BLaER1 treated with 17β-estradiol and CSF1 and Interleukin-3, amounts not matched to agents 10 nM and 100 nM (cell line): Measurements from ENCODE around the gene TXNDC8.
A peak's percentile ranks its signal among the peaks of the same experiment; 100 is the strongest.
"Not testable (repeated sequence)": the region's sequence is repeated elsewhere in the genome, so short reads cannot be mapped to it uniquely, and the experiment has no call there.

Source experiments
- H3K27ac ChIP-seq, 11 experiments: shearing (Covaris generic); formaldehyde crosslinking; 2 replicates each; pipeline ENCODE4 v1.8.1; 2022
- H3K27me3 ChIP-seq, 11 experiments: shearing (Covaris generic); formaldehyde crosslinking; 2 replicates each; pipeline ENCODE4 v1.8.1; 2022
- H3K36me3 ChIP-seq, 11 experiments: shearing (Covaris generic); formaldehyde crosslinking; 2 replicates each; pipeline ENCODE4 v1.8.1; 2022
- H3K4me1 ChIP-seq, 10 experiments: shearing (Covaris generic); formaldehyde crosslinking; 2 replicates each; pipeline ENCODE4 v1.8.1; 2022
- H3K4me2 ChIP-seq, 11 experiments: shearing (Covaris generic); formaldehyde crosslinking; 2 replicates each; pipeline ENCODE4 v1.8.1; 2022
- H3K4me3 ChIP-seq, 10 experiments: shearing (Covaris generic); formaldehyde crosslinking; 2 replicates each; pipeline ENCODE4 v1.8.1; 2022
- H3K9ac ChIP-seq, 11 experiments: shearing (Covaris generic); formaldehyde crosslinking; 2 replicates each; pipeline ENCODE4 v1.8.1; 2022
- H3K9me3 ChIP-seq, 11 experiments: shearing (Covaris generic); formaldehyde crosslinking; replicated peaks in 1 of 11; 2 replicates each; pipeline ENCODE4 v1.8.1; 2022
- H4K20me1 ChIP-seq, 11 experiments: shearing (Covaris generic); formaldehyde crosslinking; 2 replicates each; pipeline ENCODE4 v1.8.1; 2022
- Cebpa-rat ChIP-seq, 11 experiments: shearing (Covaris generic); IDR thresholded peaks; 2 replicates each; pipeline ENCODE4 v1.8.1; 2022

Gene TXNDC8

GRCh38 chr9:110316261-110317075 lies 21.2 kb downstream of the TXNDC8 start:
- no peaks in the 10 kb centered on the region for H3K36me3 ChIP-seq
- peak overlapping the region; percentile 10 to 61 (median 50); a peak in 20 of 22 replicates for H3K4me2 ChIP-seq
- peaks cover 0 to 7% (median 0%) of the 10 kb centered on the region in 10 experiments; a peak in 4 of 20 replicates for H3K4me1 ChIP-seq
- H3K9me3 ChIP-seq = peaks cover 8 to 14% (median 14%) of the 10 kb centered on the region in 11 experiments; a peak in 21 of 22 replicates
- H3K4me3 ChIP-seq = no peak overlapping the region
- H3K9ac ChIP-seq = no peak overlapping the region
- H3K27ac ChIP-seq = no peak overlapping the region
- H4K20me1 ChIP-seq = no peaks in the 10 kb centered on the region
- no peaks in the 10 kb centered on the region for H3K27me3 ChIP-seq
- TF ChIP-seq Cebpa-rat (IDR thresholded peaks at IDR 0.05) = no peak

DNA sequence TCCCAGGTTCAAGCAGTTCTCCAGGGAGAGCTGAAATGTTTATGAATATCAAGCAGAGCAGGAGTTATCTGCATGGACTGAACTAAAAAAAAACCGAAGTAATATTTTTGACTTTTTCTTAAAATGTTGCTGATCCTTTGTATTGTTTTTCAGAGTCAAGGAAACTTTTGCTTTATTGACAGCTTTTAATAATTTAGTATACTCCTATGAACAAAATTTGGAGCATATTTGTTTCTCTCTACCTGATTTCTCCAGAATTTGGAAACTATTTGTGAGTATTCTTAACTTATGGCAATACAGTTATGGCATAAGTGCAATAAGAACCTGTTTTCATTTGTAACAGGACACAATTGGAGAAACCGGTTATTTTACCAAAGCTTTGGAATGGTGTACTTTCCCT lies 25.7 kb downstream of the TXNDC8 start:
- not testable (repeated sequence) for H3K9ac ChIP-seq, H3K4me2 ChIP-seq, H3K4me3 ChIP-seq, H3K27me3 ChIP-seq, H3K27ac ChIP-seq, H3K36me3 ChIP-seq, H4K20me1 ChIP-seq
- peaks cover 3 to 23% (median 10%) of the 10 kb centered on the region in 10 experiments; a peak in 12 of 20 replicates for H3K4me1 ChIP-seq
- peaks cover 9 to 25% (median 17%) of the 10 kb centered on the region in 11 experiments for H3K9me3 ChIP-seq

DNA sequence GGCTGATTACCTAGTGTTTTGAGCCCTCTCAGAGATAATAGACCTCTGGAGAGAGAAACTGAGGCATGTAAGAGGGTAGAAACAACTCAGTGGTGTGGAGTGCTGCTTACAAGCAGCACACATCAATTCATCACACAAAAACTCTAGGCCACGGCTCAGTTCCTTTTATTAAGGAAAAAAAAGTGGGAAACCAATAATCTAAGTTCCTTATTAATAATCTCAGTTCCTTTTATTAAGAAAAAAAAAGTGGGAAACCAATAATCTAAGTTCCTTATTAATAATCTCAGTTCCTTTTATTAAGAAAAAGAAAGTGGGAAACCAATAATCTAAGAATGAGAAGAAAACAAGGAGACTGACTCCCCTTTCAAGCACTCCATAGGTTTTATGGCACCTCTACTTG lies 28.0 kb downstream of the TXNDC8 start:
- H3K27ac ChIP-seq = no peak overlapping the region
- H3K27me3 ChIP-seq = no peaks in the 10 kb centered on the region
- H3K9me3 ChIP-seq = peaks cover 9 to 25% (median 17%) of the 10 kb centered on the region in 11 experiments
- H3K4me3 ChIP-seq = no peak overlapping the region
- H3K4me2 ChIP-seq = peak overlapping the region in 3 of 11 experiments; percentile 36 to 69 (median 61); a peak in 5 of 22 replicates
- H3K4me1 ChIP-seq = peaks cover 0 to 18% (median 8%) of the 10 kb centered on the region in 10 experiments; a peak in 11 of 20 replicates
- no peak overlapping the region for H3K9ac ChIP-seq
- H4K20me1 ChIP-seq = no peaks in the 10 kb centered on the region
- no peak for TF ChIP-seq Cebpa-rat (IDR thresholded peaks at IDR 0.05)
- H3K36me3 ChIP-seq = no peaks in the 10 kb centered on the region

DNA sequence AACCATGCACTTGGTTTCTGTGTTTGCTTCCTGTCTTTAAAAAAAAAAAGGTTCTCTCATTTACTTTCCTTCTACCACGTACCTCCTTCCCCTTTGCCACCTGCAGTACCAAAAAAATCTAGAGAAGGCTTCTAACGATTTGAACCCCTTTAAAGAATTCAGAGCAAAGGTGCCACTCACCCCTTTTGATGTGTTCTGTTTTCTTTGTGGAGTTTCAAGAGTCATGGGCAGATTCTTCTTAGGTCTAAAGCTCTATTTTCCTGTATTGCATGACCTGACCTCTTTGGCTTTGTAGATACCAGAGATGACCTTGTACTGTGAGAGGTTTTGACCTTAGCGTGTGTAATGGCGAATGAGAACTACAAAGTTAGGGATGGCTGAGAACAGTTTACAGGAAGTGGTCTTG lies 29.0 kb downstream of the TXNDC8 start:
- TF ChIP-seq Cebpa-rat (IDR thresholded peaks at IDR 0.05) = no peak
- Histone ChIP-seq H3K9me3 (peaks cover 9 to 25% (median 17%) of the 10 kb centered on the region in 11 experiments), H3K27me3 (no peaks in the 10 kb centered on the region), H3K27ac (no peak overlapping the region), H3K4me2 (peak overlapping the region in 8 of 11 experiments; percentile 10 to 69 (median 19); a peak in 10 of 22 replicates), H3K36me3 (no peaks in the 10 kb centered on the region), H3K4me1 (peaks cover 0 to 18% (median 8%) of the 10 kb centered on the region in 10 experiments; a peak in 11 of 20 replicates), H4K20me1 (no peaks in the 10 kb centered on the region), H3K4me3 (no peak overlapping the region), H3K9ac (no peak overlapping the region)

GRCh38 chr9:110307191-110307590 lies 30.5 kb downstream of the TXNDC8 start:
- H3K9me3 ChIP-seq = peaks cover 5 to 21% (median 9%) of the 10 kb centered on the region in 11 experiments
- H3K27me3 ChIP-seq = no peaks in the 10 kb centered on the region
- H3K4me2 ChIP-seq = no peak overlapping the region

GRCh38 chr9:110303133-110303532 lies 34.5 kb downstream of the TXNDC8 start:
- H4K20me1 ChIP-seq = no peaks in the 10 kb centered on the region
- TF ChIP-seq Cebpa-rat (IDR thresholded peaks at IDR 0.05) = peak in 4 of 11 experiments; percentile 20 to 63 (median 36); a peak in 3 of 22 replicates
- no peaks in the 10 kb centered on the region for H3K36me3 ChIP-seq
- H3K4me1 ChIP-seq = peaks cover 0 to 2% (median 0%) of the 10 kb centered on the region in 10 experiments; a peak in 4 of 20 replicates
- 0 out of 22 replicates have a peak, but pooled peaks cover 0 to 6% (median 0%) of the 10 kb centered on the region in 11 experiments for H3K9me3 ChIP-seq
- H3K4me3 ChIP-seq = no peak overlapping the region
- no peak overlapping the region for H3K9ac ChIP-seq
- H3K27me3 ChIP-seq = no peaks in the 10 kb centered on the region
- no peak overlapping the region for H3K27ac ChIP-seq
- no peak overlapping the region for H3K4me2 ChIP-seq

More at GRCh38 chr9:110307191-110307590, 30.5 kb downstream of the TXNDC8 start:
- Histone ChIP-seq H3K9ac (no peak overlapping the region), H3K4me3 (no peak overlapping the region), H4K20me1 (no peaks in the 10 kb centered on the region), H3K36me3 (no peaks in the 10 kb centered on the region), H3K27ac (no peak overlapping the region), H3K4me1 (peaks cover 0 to 18% (median 8%) of the 10 kb centered on the region in 10 experiments; a peak in 11 of 20 replicates)
- TF ChIP-seq Cebpa-rat (IDR thresholded peaks at IDR 0.05) = no peak

- H3K27ac ChIP-seq = no peak overlapping the region
- H3K36me3 ChIP-seq = no peaks in the 10 kb centered on the region
- H4K20me1 ChIP-seq = no peaks in the 10 kb centered on the region
- H3K9me3 ChIP-seq = no peaks in the 10 kb centered on the region
- no peak overlapping the region for H3K4me3 ChIP-seq
- H3K9ac ChIP-seq = no peak overlapping the region
- no peak for TF ChIP-seq Cebpa-rat (IDR thresholded peaks at IDR 0.05)
- H3K4me1 ChIP-seq = no peaks in the 10 kb centered on the region
- H3K4me2 ChIP-seq = no peak overlapping the region
- H3K27me3 ChIP-seq = no peaks in the 10 kb centered on the region
Observed at GRCh38 chr9:110298043-110298605, 39.5 kb downstream of the TXNDC8 start.

- TF ChIP-seq Cebpa-rat (IDR thresholded peaks at IDR 0.05) = no peak
- Histone ChIP-seq H3K36me3 (no peaks in the 10 kb centered on the region), H4K20me1 (no peaks in the 10 kb centered on the region), H3K4me1 (no peaks in the 10 kb centered on the region), H3K9ac (no peak overlapping the region), H3K27ac (no peak overlapping the region), H3K4me2 (no peak overlapping the region), H3K9me3 (no peaks in the 10 kb centered on the region), H3K4me3 (no peak overlapping the region), H3K27me3 (no peaks in the 10 kb centered on the region)
Observed at GRCh38 chr9:110293248-110293647, 44.4 kb downstream of the TXNDC8 start.

DNA sequence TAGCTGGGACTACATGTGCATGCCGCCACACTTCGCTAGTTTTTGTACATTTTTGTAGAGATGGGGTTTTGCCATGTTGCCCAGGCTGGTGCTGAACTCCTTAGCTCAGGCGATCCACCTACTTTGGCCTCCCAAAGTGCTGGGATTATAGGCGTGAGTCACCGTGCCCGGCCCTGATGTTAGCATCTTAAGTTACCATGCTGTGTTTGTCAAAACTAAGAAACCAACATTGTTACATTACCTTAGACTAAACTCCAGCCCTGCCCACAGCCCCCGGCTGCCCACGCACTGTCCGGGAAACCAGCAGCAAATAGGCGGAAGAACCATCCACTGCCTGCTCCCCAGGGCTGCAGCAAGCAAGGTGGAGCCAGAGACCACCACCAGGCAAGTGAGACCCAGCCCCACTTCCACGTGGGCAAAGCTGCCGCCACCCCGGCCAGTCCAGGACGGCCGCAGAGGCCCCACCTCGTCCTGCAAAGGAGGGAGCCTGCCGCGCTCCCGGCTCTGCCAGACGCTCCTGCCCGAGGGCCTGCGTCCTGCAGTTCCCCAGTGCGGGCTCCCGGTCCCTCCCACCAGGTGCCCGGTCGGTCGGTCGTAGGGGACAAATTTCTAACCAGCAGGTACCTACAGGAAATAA lies 45.6 kb downstream of the TXNDC8 start:
- Histone ChIP-seq H3K27ac (no peak overlapping the region), H4K20me1 (no peaks in the 10 kb centered on the region), H3K9ac (no peak overlapping the region), H3K9me3 (no peaks in the 10 kb centered on the region), H3K4me2 (no peak overlapping the region), H3K4me1 (no peaks in the 10 kb centered on the region), H3K36me3 (no peaks in the 10 kb centered on the region), H3K4me3 (no peak overlapping the region), H3K27me3 (no peaks in the 10 kb centered on the region)
- TF ChIP-seq Cebpa-rat (IDR thresholded peaks at IDR 0.05) = no peak
